ENCODE data around the gene ZNF217.
"Not testable (repeated sequence)": the region's sequence is repeated elsewhere in the genome, so short reads cannot be mapped to it uniquely, and the experiment has no call there.

Gene ZNF217

GRCh38 chr20:53593466-53594007 is at the start of gene ZNF217:
ZNF217 (minus strand) TSS chr20:53593839; CDS start chr20:53582826, 11,013 bp downstream.
- not testable (repeated sequence) for H3K36me3 ChIP-seq (replicated peaks; ENCODE audit: low read depth, low read length); H3K27me3 ChIP-seq (ENCODE audit: low read depth, low read length); H4K20me1 ChIP-seq (ENCODE audit: insufficient read depth, low read length); H3K9me3 ChIP-seq (ENCODE audit: insufficient read depth, low read length)
- H3K9ac ChIP-seq (ENCODE audit: low read length) = peak within 1 kb of the TSS; percentile 97
- H3K79me2 ChIP-seq (ENCODE audit: low read length) = peaks cover 50% of the 10 kb centered on the region
- peak within 1 kb of the TSS; percentile 84 for H3K4me2 ChIP-seq (ENCODE audit: low read length)
- H3K4me1 ChIP-seq (ENCODE audit: low read length) = peaks cover 31% of the 10 kb centered on the region
- peak within 1 kb of the TSS; percentile 85 for H2AFZ ChIP-seq (ENCODE audit: low read depth, low read length)
- peak within 1 kb of the TSS; percentile 92 for H3K27ac ChIP-seq (ENCODE audit: low read length)
- H3K4me3 ChIP-seq (ENCODE audit: low read length) = peak within 1 kb of the TSS; percentile 81

GRCh38 chr20:53643031-53643832 is 49.6 kb upstream of the ZNF217 start:
- H3K4me3 ChIP-seq (ENCODE audit: low read length) = peak overlapping the region; percentile 61
- no peaks in the 10 kb centered on the region for H3K9me3 ChIP-seq (ENCODE audit: insufficient read depth, low read length)
- H4K20me1 ChIP-seq (ENCODE audit: insufficient read depth, low read length) = no peaks in the 10 kb centered on the region
- peak overlapping the region; percentile 76 for H3K27ac ChIP-seq (ENCODE audit: low read length)
- H3K36me3 ChIP-seq (replicated peaks; ENCODE audit: low read depth, low read length) = no peaks in the 10 kb centered on the region
- H3K27me3 ChIP-seq (ENCODE audit: low read depth, low read length) = no peaks in the 10 kb centered on the region
- peak overlapping the region; percentile 45 for H2AFZ ChIP-seq (ENCODE audit: low read depth, low read length)
- peak overlapping the region; percentile 79 for H3K4me2 ChIP-seq (ENCODE audit: low read length)
- TF ChIP-seq EZH2phosphoT487 (IDR thresholded peaks at IDR 0.05; ENCODE audit: low read depth) = no peak
- TF ChIP-seq, protein P1, sequence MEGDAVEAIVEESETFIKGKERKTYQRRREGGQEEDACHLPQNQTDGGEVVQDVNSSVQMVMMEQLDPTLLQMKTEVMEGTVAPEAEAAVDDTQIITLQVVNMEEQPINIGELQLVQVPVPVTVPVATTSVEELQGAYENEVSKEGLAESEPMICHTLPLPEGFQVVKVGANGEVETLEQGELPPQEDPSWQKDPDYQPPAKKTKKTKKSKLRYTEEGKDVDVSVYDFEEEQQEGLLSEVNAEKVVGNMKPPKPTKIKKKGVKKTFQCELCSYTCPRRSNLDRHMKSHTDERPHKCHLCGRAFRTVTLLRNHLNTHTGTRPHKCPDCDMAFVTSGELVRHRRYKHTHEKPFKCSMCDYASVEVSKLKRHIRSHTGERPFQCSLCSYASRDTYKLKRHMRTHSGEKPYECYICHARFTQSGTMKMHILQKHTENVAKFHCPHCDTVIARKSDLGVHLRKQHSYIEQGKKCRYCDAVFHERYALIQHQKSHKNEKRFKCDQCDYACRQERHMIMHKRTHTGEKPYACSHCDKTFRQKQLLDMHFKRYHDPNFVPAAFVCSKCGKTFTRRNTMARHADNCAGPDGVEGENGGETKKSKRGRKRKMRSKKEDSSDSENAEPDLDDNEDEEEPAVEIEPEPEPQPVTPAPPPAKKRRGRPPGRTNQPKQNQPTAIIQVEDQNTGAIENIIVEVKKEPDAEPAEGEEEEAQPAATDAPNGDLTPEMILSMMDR (IDR thresholded peaks at IDR 0.05; ENCODE audit: low read depth, low read length) = no peak
- H3K79me2 ChIP-seq (ENCODE audit: low read length) = no peaks in the 10 kb centered on the region
- peaks cover 21% of the 10 kb centered on the region for H3K4me1 ChIP-seq (ENCODE audit: low read length)
- H3K9ac ChIP-seq (ENCODE audit: low read length) = peak overlapping the region; percentile 63

DNA sequence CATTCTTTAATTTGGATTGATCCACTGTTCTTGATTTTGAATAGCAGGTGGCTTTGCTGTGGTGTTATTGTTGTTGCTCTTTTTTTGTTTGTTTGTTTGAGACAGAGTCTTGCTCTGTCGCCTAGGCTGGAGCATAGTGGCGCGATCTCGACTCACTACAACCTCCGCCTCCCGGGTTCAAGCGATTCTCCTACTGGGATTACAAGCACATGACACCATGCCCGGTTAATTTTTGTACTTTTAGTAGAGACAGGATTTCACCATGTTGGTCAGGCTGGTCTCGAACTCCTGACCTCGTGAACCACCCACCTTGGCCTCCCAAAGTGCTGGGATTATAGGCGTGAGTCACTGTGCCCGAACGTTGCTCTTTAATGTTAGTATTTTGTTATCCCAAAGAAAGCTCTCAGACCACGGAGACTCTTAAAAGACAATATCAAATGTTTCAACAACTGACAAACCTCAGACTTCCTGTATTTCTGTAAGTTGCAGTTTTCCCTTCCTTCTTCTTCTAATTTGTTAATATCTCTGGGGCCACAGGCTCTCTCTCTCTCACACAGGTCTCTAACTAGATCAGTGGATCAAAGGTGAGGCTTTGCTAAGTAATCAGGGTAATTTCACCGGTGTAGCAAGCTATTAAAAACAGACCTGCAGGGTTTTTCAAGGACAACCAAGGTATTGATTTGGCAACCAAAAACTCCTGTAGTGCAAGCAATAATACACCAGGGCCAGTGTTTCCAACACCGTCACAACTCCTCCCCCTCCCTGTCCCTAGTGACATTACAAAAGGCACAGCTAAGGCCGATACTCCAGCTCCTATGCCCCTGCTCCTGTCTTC is 48.8 kb upstream of the ZNF217 start:
- Histone ChIP-seq H3K36me3 (replicated peaks; ENCODE audit: low read depth, low read length) (no peaks in the 10 kb centered on the region), H3K27ac (ENCODE audit: low read length) (peak overlapping the region; percentile 76)

GRCh38 chr20:53639647-53640440 is 46.2 kb upstream of the ZNF217 start:
- Histone ChIP-seq H2AFZ (ENCODE audit: low read depth, low read length) (no peak overlapping the region), H3K9ac (ENCODE audit: low read length) (no peak overlapping the region), H3K79me2 (ENCODE audit: low read length) (no peaks in the 10 kb centered on the region), H3K4me2 (ENCODE audit: low read length) (no peak overlapping the region), H3K9me3 (ENCODE audit: insufficient read depth, low read length) (no peaks in the 10 kb centered on the region), H3K27ac (ENCODE audit: low read length) (no peak overlapping the region), H3K36me3 (replicated peaks; ENCODE audit: low read depth, low read length) (no peaks in the 10 kb centered on the region), H3K27me3 (ENCODE audit: low read depth, low read length) (no peaks in the 10 kb centered on the region), H4K20me1 (ENCODE audit: insufficient read depth, low read length) (no peaks in the 10 kb centered on the region), H3K4me3 (ENCODE audit: low read length) (no peak overlapping the region), H3K4me1 (ENCODE audit: low read length) (peaks cover 34% of the 10 kb centered on the region)
- no peak for TF ChIP-seq EZH2phosphoT487 (IDR thresholded peaks at IDR 0.05; ENCODE audit: low read depth)
- TF ChIP-seq, protein P1 (IDR thresholded peaks at IDR 0.05; ENCODE audit: low read depth, low read length) = no peak

More for the DNA sequence above, 48.8 kb upstream of the ZNF217 start:
- H3K4me1 ChIP-seq (ENCODE audit: low read length) = peaks cover 21% of the 10 kb centered on the region
- H3K79me2 ChIP-seq (ENCODE audit: low read length) = no peaks in the 10 kb centered on the region
- peak overlapping the region; percentile 61 for H3K4me3 ChIP-seq (ENCODE audit: low read length)
- H3K9ac ChIP-seq (ENCODE audit: low read length) = peak overlapping the region; percentile 63
- H2AFZ ChIP-seq (ENCODE audit: low read depth, low read length) = peak overlapping the region; percentile 45
- no peak for TF ChIP-seq EZH2phosphoT487 (IDR thresholded peaks at IDR 0.05; ENCODE audit: low read depth)
- TF ChIP-seq, protein P1 (IDR thresholded peaks at IDR 0.05; ENCODE audit: low read depth, low read length) = no peak
- H3K4me2 ChIP-seq (ENCODE audit: low read length) = peak overlapping the region; percentile 79
- no peaks in the 10 kb centered on the region for H3K27me3 ChIP-seq (ENCODE audit: low read depth, low read length)
- H3K9me3 ChIP-seq (ENCODE audit: insufficient read depth, low read length) = no peaks in the 10 kb centered on the region
- no peaks in the 10 kb centered on the region for H4K20me1 ChIP-seq (ENCODE audit: insufficient read depth, low read length)

Data from OCI-LY3 (cell line).